ENCODE data around the gene MACF1.
A peak's percentile ranks its signal among the peaks of the same experiment; 100 is the strongest.
"Not testable (repeated sequence)": the region's sequence is repeated elsewhere in the genome, so short reads cannot be mapped to it uniquely, and the experiment has no call there.

The MACF1 gene, protein sequence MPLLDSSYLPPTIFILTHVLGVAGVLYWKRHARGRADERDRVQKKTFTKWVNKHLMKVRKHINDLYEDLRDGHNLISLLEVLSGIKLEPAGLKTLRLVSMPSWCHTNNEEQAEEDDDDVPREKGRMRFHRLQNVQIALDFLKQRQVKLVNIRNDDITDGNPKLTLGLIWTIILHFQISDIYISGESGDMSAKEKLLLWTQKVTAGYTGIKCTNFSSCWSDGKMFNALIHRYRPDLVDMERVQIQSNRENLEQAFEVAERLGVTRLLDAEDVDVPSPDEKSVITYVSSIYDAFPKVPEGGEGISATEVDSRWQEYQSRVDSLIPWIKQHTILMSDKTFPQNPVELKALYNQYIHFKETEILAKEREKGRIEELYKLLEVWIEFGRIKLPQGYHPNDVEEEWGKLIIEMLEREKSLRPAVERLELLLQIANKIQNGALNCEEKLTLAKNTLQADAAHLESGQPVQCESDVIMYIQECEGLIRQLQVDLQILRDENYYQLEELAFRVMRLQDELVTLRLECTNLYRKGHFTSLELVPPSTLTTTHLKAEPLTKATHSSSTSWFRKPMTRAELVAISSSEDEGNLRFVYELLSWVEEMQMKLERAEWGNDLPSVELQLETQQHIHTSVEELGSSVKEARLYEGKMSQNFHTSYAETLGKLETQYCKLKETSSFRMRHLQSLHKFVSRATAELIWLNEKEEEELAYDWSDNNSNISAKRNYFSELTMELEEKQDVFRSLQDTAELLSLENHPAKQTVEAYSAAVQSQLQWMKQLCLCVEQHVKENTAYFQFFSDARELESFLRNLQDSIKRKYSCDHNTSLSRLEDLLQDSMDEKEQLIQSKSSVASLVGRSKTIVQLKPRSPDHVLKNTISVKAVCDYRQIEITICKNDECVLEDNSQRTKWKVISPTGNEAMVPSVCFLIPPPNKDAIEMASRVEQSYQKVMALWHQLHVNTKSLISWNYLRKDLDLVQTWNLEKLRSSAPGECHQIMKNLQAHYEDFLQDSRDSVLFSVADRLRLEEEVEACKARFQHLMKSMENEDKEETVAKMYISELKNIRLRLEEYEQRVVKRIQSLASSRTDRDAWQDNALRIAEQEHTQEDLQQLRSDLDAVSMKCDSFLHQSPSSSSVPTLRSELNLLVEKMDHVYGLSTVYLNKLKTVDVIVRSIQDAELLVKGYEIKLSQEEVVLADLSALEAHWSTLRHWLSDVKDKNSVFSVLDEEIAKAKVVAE (N-terminal part only)

DNA sequence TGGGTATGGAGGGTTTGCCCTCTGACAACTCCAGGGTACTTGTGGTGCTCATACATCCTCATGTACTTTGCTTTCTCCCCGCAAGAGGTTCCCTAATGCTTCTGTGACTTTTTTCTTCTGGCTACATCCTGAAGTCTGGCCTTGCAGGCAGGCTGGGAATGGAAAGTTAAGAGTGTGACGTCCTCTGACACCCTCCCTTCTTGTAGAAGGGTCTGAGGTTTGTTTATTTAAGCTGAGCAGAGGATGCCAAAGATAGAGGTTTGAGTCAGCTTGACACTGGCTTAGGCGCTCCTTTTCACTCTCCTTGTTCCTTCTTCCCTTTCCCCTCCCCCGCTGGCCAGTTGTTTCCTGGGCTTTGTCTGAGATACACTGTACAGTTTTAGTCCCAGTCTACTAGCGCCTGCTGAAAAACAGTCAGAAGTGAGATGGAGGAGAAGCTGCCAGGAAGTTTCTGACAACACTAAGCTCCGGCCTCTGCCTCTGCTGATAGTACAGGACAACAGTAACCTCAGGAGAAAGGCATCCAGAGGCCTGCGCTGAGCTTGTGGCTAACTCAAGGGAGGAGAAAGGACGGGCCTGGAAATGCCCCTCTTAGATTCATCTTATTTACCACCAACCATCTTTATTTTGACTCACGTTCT lies at the start of gene MACF1:
MACF1 (plus strand) TSS at position 255 of the 641 bp plus-strand sequence; CDS start at position 583, 328 bp downstream.
- DNase-seq: peak; percentile 47 to 71

DNA sequence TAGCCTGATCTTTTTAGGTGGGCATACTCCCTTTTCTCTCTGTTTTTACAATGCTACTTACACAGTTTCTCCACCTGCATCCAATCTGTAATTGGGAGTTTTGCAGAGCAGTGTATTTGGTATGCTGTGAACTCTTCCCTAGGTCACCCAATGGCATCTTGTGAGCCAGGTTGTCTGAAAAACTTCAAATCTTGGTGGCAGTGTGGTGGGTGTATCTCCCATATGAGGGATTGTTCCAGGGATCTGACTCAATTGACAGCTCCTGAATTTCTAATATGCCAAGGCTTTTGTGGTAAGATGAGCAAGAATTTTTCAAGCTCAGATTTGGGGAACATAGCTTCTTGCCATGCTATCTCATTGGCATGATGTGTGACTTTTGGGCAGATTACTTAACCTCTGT lies 47.2 kb upstream of the MACF1 start:
- DNase-seq: no peak

DNA sequence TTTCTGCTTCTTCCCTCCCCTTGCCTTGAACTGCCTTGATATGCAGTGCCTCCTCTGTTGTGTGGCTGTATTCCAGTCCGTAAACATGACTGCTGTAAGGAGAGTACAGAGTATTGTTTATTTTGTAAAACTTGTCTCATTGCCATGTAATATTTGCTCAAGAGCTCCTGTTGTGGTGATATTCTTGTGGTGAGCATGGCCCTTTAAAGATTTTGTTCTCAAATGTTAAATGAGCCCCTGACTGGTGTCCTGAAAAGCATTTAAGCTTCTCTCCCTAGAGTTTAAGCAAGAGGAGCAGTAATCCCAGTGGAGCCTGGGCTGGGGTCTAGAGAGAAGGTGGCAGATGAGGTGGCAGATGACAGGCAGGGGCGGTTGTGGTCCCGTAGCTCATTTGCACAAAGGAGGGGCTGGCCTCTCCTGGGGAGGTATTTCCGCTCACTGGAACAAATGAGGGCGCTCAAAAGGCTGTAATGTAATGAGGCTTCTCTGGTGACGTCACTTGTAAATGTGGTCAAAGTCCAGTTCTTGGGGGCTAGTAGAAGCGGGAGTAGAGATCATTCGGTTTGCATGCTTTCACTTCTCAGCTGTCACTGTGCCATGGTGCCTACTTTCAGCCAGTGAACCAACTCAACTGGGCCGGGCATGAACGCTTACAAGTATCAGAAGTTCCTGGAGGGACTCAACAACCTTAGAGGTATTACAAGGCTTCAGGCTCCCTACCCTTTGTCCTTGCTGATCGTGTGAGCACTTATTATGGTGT lies 46.0 kb upstream of the MACF1 start:
- no peak for DNase-seq

DNA sequence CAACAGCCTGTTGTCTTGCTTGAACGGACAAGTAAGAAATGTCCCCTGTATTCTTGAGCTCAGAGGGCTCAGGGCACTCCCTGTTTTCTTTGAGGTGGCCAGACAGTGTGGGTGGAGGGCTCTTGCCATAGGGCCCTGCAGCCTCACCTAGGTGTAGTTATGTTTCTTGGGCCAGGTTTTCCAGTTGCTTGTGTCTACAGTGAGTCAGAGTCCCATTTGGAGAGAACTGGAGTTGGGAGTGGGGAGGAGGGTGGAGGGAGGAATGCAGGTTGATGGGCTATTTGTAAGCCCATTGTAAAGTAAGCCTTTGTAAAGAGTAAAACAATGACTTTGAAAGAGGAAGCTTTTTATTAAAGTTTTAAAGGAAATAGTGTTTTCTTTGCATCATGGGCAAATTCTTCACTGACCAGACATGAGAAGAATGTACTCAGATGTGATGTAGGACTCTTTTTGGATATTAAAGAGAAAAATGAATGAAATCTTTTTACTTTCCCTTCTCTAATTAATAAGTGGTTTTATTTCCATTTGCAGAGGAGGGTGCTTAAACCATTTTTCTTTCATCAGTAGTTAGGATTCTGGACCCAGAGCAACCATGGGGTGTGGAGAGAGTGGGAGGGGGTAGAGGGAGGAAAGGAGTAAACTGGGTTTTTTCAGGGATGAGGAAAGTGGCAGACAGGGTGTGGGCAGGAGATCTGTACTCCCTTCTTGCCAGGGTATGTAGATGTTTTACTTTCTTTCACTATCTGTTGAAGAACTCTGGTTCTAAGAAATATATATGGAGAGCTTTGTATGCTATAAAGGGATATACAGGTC lies 45.1 kb upstream of the MACF1 start:
- no peak for DNase-seq

DNA sequence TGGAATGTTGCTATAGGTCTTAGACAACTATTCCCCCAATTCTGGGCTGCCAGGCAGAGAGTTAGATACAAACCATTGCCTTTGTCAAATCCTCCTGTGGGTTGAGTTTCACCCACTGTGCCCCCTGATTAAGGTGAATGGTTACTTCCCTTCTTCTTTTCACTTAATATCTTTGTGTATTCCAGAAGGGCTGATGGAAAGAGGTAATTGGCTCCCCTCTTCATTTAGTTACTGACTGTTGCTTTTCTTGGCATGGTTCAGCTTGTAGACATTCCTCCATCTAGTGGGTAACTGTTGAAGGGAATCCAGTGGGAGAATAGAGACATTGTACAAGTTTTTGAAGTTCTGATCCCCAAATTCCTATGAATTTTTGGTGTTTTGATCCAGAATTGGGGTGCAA lies 43.8 kb upstream of the MACF1 start:
- DNase-seq: no peak

DNA sequence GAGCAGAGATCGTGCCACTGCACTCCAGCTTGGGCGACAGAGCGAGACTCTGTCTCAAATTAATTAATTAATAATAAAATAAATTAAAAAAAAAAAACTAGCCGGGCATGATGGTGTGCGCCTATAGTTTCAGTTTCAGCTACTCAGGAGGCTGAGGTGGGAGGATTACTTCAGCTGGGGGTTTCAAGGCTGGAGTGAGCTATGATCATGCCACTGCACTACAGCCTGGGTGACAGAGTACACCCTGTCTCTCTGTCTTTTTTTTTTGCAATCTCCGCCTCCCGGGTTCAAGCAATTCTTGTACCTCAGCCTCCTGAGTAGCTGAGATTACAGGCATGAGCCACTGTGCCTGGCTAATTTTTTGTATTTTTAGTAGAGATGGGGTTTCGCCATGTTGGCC lies 42.7 kb upstream of the MACF1 start:
- DNase-seq: not testable (repeated sequence)

DNA sequence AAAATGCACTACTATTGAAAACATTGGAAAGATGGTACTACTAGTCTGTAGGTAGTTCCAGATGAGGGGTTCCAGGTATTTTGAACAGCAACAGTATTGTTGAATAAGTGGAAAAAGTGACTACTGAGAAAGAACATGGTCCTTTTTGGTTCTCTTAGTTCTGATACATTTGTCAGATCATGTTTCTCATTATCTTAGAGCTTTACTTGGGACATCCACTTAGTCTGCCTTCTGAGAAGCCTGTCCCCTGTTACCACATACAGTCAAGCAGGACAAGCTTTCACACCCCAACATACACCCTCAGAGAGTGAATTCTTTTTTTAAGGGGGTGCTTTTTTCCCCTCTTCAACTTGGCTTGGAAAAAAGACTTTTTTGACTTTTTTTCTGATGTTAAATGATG lies 41.0 kb upstream of the MACF1 start:
- DNase-seq: no peak

DNA sequence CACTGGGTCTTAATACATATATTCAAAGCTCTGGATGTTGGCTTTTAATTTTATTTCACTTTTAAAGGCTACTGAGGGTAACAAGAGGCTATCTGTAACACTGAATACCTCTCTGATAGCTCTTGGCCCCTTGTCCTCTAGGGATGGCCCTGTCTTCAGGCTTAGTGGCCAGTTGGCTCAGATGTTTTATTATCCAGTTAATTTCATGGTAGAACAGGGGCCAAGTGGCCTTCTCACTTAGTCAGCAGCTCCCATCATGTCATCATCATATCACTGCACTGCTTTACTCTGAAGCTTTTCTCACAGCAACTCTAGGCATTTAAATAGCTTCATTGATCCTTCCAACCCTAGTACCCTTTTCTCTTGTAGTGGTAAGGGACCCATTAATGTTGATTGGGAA lies 40.2 kb upstream of the MACF1 start:
- DNase-seq: no peak

DNA sequence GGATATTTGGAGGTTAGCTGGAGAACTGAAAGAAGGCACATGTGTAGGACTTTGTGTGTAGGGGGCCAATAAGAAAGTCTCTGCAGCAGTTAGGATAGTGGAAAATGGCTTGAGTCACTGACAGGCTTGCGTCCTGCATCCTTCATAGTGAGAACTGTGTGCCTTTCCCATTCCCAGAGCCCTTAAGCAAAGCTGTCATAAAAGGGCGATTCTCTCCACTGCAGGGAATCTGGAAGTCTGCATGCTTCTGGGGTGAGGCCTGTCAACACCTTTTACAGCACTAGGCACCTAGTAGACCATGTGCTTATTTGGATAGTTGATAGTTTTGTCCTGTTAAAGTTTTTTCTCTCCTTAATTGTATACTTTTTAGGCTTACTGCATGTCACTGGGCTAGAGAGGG lies 39.4 kb upstream of the MACF1 start:
- DNase-seq: no peak

DNA sequence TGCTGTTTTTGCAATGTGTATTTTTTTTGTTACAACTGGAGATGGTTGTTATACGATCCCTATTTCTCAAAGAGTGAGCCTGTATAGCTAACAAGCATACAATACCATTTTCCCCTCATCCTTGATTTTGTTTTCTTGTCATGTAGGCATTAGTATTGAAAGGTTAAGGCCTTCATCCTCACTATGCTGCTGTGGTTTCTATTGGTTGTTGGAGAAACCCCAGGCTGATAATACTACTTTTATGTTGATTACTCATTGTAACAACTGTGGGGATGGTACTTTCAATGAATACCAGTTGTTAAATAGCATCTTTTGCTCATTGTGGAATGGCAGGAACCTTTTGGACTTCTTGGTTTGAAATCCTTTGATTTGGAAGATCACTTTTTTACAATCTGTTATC lies 39.0 kb upstream of the MACF1 start:
- DNase-seq: no peak

DNA sequence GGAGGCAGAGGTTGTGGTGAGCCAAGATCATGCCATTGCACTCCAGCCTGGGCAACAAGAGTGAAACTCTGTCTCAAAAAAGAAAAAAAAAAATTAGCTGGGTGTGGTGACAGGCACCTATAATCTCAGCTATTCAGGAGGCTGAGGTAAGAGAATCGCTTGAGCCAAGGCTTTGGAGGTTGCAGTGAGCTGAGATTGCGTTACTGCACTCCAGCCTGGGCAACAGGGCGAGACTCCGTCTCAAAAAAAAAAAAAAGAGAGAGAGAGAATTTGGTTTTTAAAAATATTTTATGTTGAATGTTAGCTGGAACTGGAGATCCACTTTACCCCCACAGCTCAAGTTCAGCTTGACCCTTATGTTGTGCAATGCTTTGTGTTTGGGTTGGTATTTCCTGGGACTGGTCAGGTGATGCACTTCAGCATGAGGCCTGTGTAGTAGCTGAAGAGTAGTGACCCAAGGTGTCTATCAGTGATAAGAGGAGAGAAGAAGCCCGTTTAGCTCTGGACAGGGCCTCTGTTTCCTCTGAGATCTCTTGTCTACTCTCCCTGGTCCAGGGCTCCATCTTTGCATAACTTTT lies 36.8 kb upstream of the MACF1 start:
- no peak for DNase-seq

DNA sequence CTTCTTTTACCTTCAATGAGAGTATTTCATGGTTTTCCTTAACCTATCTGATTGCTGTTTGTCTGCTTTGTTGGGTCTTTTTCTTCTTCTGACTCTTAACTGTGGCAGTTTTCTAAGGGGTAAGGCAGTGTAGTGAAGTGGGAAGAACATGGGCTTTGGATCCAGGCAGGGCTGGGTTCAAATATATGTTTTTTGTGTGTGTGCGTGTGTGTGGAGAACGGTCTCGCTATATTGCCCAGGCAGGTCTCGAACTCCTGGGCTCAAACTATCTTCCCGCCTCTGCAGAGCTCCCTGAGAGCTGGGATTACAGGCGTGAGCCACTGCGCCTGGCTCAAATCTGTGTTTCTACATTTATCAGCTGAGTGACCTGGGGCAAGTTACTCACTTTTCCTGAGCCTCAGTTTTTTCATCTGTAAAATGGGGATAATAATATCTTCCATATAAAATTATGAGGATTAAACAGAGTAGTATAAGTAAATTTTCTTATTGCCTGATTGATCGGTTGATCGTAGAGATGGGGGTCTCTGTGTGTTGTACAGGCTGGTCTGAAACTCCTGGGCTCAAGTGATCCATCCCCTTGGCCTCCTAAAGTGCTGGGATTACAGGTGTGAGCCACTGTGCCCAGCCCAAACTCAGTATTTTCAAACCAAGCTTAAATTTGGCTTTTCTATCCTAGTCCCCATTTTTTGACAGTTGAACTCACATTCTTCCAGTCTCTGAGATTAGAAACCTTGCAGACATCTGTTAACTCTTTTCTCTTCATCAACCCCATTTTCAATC lies 36.0 kb upstream of the MACF1 start:
- DNase-seq: no peak

DNA sequence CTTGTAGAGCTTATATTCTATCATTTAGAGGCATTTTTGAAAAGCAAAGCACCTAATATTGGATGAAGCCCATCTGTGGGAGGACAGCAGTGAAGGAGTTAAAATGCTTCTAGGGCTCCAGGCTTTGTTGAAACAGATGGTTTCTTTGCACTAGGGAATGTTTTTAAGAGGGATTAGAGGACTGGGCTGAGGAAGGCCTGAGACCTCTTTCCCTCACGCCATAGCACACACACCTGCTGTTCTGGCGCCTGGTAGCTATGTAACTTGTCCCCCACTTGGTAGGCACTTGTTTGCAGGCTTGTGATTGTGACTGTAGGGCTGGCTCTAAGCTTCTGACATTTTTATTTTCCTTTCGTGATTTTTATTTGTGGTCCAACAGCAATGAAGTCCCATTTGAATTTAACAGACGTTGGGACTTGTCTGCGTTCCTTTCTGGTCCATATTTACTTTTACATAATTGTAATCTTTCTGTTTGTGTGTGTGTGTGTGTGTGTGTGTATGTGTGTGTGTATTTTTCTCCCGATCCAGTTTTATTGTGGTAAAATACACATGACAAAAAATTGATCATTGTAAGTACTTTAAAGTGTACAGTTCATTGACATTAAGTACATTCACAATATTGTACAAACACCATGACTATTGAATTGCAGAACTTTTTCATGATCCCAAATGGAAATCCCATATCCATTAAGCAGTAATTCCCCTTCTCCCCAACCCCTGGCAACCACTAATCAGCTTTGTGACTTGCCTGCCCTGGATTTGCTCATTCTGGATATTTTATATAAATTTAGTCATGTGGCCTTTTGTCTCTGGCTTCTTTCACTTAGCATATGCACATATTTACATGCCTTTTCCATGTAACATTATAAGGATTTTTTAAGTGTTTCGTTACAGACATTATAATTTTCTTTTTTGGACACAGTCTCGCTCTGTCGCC lies 33.5 kb upstream of the MACF1 start:
- no peak for DNase-seq

DNA sequence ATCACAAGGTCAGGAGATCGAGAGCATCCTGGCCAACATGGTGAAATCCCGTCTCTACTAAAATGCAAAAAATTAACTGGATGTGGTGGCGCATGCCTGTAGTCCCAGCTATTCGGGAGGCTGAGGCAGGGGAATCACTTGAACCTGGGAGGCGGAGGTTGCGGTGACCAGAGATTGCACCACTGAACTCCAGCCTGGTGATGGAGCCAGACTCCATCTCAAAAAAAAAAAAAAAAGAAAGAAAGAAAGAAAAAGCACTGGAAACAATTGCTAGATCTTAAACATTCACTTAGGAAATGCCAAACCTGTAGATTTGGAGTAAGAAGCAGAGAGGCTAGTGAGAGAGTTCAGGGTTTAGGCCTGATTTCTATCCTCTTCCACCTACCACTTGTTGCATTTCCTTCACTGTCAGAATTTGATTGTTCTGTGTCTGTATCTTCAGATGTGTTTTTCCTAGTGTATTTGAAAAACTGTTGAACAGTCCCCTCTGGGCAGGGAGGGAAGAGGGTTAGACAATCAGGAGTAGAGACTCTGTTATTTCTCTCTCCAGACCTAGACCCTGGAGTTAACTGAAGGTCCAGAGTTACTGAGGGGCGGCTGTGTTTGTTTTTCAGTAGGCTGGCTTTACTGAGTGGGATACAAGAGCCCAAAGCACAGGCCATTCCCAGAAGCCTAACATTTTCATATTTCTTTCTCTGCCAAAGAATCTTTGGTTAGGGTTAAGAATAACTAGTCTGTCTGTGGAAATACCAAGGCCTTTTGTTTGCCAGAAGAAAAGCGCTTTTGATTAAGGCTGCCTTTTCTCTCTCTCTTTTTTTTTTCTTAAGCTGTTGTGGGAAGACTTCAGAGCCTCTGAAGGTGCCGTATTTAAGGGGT lies 31.1 kb upstream of the MACF1 start:
- no peak for DNase-seq

DNA sequence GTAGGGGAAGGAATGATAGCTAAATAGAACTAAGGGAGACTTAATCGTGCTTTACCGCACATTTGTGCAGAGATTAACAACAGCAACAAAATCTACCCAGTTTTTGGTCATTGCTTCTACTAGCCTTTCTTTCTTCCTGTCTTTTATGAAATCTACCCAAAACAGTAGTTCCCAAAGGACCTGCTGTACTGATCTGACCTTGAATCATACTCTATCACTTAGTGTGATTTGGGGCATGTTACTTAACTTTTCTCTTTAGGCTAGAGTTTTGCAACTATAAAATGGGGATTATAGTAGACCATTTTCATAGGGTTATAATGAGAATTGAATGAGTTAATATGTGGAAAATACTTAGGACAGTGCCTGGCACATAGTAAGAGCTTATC lies 30.5 kb upstream of the MACF1 start:
- no peak for DNase-seq

DNA sequence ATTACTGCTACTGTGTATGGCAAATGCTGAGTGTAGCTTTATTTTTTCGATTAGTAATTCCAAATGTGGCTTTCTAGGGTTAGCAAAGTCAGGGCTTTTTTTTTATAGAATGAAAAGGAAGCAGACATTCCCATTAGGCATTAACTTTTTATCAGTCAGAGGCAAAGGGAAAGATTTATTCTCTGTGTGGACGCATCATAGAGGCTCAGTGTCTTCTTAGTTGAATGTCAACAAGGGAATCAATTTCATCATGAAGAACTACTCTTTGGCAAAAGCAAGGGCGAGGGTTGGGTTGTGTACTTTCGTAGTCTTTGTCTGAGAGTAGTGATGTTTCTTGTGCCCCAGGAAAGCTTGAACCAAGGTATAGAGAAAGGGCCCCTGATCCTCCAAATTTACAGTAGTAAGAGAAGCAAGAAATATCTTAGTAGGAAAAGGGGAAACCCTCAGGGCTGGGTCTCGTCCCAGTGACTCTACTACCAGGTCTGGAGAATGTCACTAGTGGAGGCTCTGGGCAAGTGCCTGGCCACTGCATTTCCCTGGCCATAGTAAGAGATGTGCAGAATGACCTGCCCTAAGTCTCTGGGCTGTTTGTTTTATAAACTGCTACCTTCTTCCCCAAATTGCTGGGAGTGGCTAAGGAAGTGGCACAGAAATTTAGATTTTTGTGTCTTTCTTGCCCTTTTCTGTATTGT lies 30.0 kb upstream of the MACF1 start:
- no peak for DNase-seq

DNA sequence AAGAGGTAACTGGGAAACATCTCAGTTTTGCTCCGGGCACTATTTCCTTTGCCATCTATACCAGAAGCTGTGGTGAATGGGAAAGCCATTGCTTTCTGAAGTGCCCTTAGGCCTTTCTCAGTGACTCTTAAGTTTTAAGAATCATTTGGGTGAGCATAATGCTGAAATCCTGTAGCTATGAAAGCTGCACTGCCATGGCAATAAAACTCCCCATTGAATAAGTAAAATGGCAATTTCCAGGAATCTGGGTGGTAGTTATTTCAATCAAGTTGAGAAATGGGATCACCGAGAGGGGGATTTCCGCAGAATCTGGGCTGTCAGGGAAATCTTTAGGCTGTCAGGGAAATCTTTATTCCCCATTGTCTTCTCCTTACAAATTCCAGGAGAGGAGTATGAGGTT lies 26.8 kb upstream of the MACF1 start:
- DNase-seq: no peak
